Common myeloid progenitor, CD34-positive (primary cell): Measurements from ENCODE around the gene PNPLA2.

Source experiments
- CTCF ChIA-PET: fragments of 350-600 bp; sonication (Branson Sonifier 250); formaldehyde crosslinking; loops from one replicate; lab custom pipeline; 2021; ENCODE audit warnings: antibody characterized with exemption; lab: Charles Lee
- POLR2A ChIA-PET: fragments of 350-600 bp; sonication (Branson Sonifier 250); formaldehyde crosslinking; loops from one replicate; lab custom pipeline; 2021; ENCODE audit warnings: antibody characterized with exemption; lab: Charles Lee
- DNase-seq, 3 donors: peaks; one replicate each; pipeline versions ENCODE4 v3.0.0 to v3.0.0-alpha.2; 2013
- H3K27ac ChIP-seq, 2 experiments: 1 replicate in 1 of 2; 2 replicates in 1 of 2; pipeline ENCODE4 v1.7.0; 2013; ENCODE audit warnings: inconsistent platforms in 2 of 2, low read length in 2 of 2, mild to moderate bottlenecking in 2 of 2, low read depth in 1 of 2, moderate library complexity in 1 of 2; ENCODE audit not compliant: severe bottlenecking in 2 of 2, insufficient read depth in 1 of 2, poor library complexity in 1 of 2
- H3K27me3 ChIP-seq, 5 experiments: replicated peaks in 2 of 5; 1 replicate in 3 of 5; 2 replicates in 2 of 5; pipeline versions ENCODE4 v1.6.1 to v1.7.0; 2013; ENCODE audit warnings: low read length in 4 of 5, mild to moderate bottlenecking in 2 of 5, moderate library complexity in 2 of 5, inconsistent platforms in 1 of 5; ENCODE audit not compliant: insufficient read depth in 5 of 5, control insufficient read depth in 4 of 5
- H3K36me3 ChIP-seq, 4 experiments: 1 replicate in 2 of 4; 2 replicates in 2 of 4; pipeline versions ENCODE4 v1.6.1 to v1.7.0; 2013; ENCODE audit warnings: low read length in 3 of 4, control low read depth in 1 of 4, mild to moderate bottlenecking in 1 of 4; ENCODE audit not compliant: control insufficient read depth in 4 of 4, insufficient read depth in 4 of 4
- H3K4me1 ChIP-seq, 4 experiments: 1 replicate in 3 of 4; 2 replicates in 1 of 4; pipeline versions ENCODE4 v1.6.1 to v1.7.1; 2013; ENCODE audit warnings: low read length in 3 of 4, mild to moderate bottlenecking in 3 of 4, control low read depth in 1 of 4, inconsistent platforms in 1 of 4, moderate library complexity in 1 of 4; ENCODE audit not compliant: control insufficient read depth in 4 of 4, insufficient read depth in 4 of 4; ENCODE audit errors: control extremely low read depth in 1 of 4
- H3K4me3 ChIP-seq, 7 experiments: 1 replicate in 4 of 7; 2 replicates in 3 of 7; pipeline versions ENCODE4 v1.5.1 to v1.7.0; 2013; ENCODE audit warnings: mild to moderate bottlenecking in 7 of 7, low read length in 6 of 7, moderate library complexity in 6 of 7, inconsistent platforms in 2 of 7, low read depth in 2 of 7, control low read depth in 1 of 7; ENCODE audit not compliant: insufficient read depth in 4 of 7, control insufficient read depth in 1 of 7; ENCODE audit errors: extremely low read depth in 1 of 7
- H3K9me3 ChIP-seq, 5 experiments: 1 replicate in 4 of 5; 2 replicates in 1 of 5; pipeline versions ENCODE4 v1.6.1 to v1.7.1; 2013; ENCODE audit warnings: low read length in 4 of 5, mild to moderate bottlenecking in 2 of 5, inconsistent platforms in 1 of 5, low read depth in 1 of 5, moderate library complexity in 1 of 5; ENCODE audit not compliant: control insufficient read depth in 4 of 5, insufficient read depth in 2 of 5; ENCODE audit errors: control extremely low read depth in 1 of 5
- WGBS: methylation state at CpG from one replicate; pipeline ENCODE4 v1.1.5; 2013; ENCODE audit not compliant: insufficient coverage; 5-methylcytosine and 5-hydroxymethylcytosine counted together

The PNPLA2 gene

DNA sequence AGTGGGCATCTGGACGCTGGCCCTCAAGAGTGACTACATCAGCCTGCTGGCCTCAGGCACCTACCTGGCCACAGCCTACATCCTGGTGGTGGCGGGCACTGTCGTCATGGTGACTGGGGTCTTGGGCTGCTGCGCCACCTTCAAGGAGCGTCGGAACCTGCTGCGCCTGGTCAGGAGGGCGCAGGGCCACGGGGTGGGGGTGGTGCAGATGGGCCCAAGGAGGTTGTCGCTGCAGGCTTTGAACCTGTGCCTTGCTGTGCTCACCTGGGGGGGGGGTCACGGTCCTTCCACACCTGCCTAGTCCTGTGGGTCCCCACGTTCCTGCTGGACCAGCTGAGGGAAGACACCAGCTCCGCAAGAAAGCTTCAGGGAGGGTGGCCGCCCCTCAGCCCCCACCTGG is 17.6 kb downstream of the PNPLA2 start:
- Histone ChIP-seq H3K4me3 (no peak overlapping the region), H3K4me1 (peaks cover 0 to 44% (median 37%) of the 10 kb centered on the region in 4 experiments), H3K36me3 (peaks cover 2 to 45% (median 27%) of the 10 kb centered on the region in 4 experiments), H3K27me3 (peaks cover 0 to 20% (median 4%) of the 10 kb centered on the region in 5 experiments), H3K27ac (no peak overlapping the region), H3K9me3 (no peaks in the 10 kb centered on the region)
- ChIA-PET CTCF (interaction anchor here (1.6 to 3.1 kb wide), 2 partner anchors 13 to 15 kb away, joined by 3 to 14 read pairs; no protein-coding TSS in a partner anchor), POLR2A (no interaction called here)
- WGBS: 98% methylated on average over 14 of the region's 14 CpGs
- DNase-seq: no peak

GRCh38 chr11:836700-837099 is 18.0 kb downstream of the PNPLA2 start:
- H3K4me1 ChIP-seq: peaks cover 0 to 45% (median 40%) of the 10 kb centered on the region in 4 experiments
- H3K27ac ChIP-seq: no peak overlapping the region
- no peaks in the 10 kb centered on the region for H3K9me3 ChIP-seq
- WGBS: 91% methylated on average over 8 of the region's 9 CpGs
- DNase-seq: no peak
- peaks cover 0 to 16% (median 3%) of the 10 kb centered on the region in 5 experiments for H3K27me3 ChIP-seq
- ChIA-PET CTCF (interaction anchor here (1.6 to 3.1 kb wide), 2 partner anchors 12 to 15 kb away, joined by 3 to 14 read pairs; no protein-coding TSS in a partner anchor), POLR2A (no interaction called here)
- H3K4me3 ChIP-seq: no peak overlapping the region
- peaks cover 2 to 45% (median 27%) of the 10 kb centered on the region in 4 experiments for H3K36me3 ChIP-seq

DNA sequence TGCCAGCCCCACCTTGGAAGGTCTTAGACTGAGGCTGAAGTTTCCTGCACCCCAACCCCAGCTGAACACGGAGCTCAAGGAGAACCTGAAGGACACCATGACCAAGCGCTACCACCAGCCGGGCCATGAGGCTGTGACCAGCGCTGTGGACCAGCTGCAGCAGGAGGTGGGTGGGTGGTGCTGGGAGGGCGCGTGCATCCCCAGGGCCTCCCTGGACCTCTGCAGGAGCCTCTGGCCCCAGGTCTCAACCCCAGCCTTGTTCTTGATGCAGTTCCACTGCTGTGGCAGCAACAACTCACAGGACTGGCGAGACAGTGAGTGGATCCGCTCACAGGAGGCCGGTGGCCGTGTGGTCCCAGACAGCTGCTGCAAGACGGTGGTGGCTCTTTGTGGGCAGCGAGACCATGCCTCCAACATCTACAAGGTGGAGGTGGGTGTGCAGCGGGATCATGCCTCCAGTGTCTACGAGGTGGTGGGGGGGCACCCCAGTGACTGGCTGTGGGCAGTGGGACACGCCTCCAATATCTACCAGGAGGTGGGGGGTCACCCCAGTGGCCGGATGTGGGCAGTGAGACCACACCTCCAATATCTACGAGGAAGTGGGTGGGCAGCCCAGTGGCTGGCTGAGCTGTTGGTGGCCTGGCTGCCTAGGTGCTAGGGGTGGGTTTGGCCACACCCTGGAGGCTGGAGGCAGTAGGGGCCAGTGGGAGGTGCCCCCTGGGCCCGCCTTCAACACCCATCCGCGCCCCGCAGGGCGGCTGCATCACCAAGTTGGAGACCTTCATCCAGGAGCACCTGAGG is 18.7 kb downstream of the PNPLA2 start:
- no peak overlapping the region for H3K4me3 ChIP-seq
- DNase-seq: no peak
- POLR2A ChIA-PET: no interaction called here
- CTCF ChIA-PET: interaction anchor here (1.6 to 3.1 kb wide), 2 partner anchors 11 to 16 kb away, joined by 3 to 14 read pairs; no protein-coding TSS in a partner anchor
- H3K36me3 ChIP-seq: peaks cover 2 to 45% (median 27%) of the 10 kb centered on the region in 4 experiments
- H3K27ac ChIP-seq: no peak overlapping the region
- peaks cover 0 to 42% (median 37%) of the 10 kb centered on the region in 4 experiments for H3K4me1 ChIP-seq
- H3K9me3 ChIP-seq: no peaks in the 10 kb centered on the region
- WGBS: 90% methylated on average over 18 of the region's 22 CpGs
- H3K27me3 ChIP-seq: peaks cover 0 to 9% (median under 1%) of the 10 kb centered on the region in 5 experiments

- DNase-seq: no peak
- Histone ChIP-seq H3K9me3 (no peaks in the 10 kb centered on the region), H3K27me3 (peaks cover 0 to 8% (median 0%) of the 10 kb centered on the region in 5 experiments), H3K4me3 (no peak overlapping the region), H3K4me1 (peaks cover 0 to 39% (median 35%) of the 10 kb centered on the region in 4 experiments), H3K27ac (no peak overlapping the region), H3K36me3 (peaks cover 2 to 45% (median 27%) of the 10 kb centered on the region in 4 experiments)
- ChIA-PET POLR2A (no interaction called here), CTCF (interaction anchor here (0.8 to 3.1 kb wide), 4 partner anchors 10 to 27 kb away, joined by 3 to 14 read pairs (median 4); partner anchors contain the start of gene CRACR2B)
- WGBS: 91% methylated on average over 8 of the region's 8 CpGs
Observed at GRCh38 chr11:837990-838307, 19.2 kb downstream of the PNPLA2 start.

GRCh38 chr11:838441-839279 is 19.9 kb downstream of the PNPLA2 start:
- ChIA-PET CTCF (interaction anchor here (0.8 to 3.1 kb wide), 4 partner anchors 9 to 27 kb away, joined by 3 to 14 read pairs (median 4); partner anchors contain the start of gene CRACR2B), POLR2A (no interaction called here)
- peaks cover 0 to 4% (median 0%) of the 10 kb centered on the region in 5 experiments for H3K27me3 ChIP-seq
- no peaks in the 10 kb centered on the region for H3K9me3 ChIP-seq
- peaks cover 0 to 39% (median 35%) of the 10 kb centered on the region in 4 experiments for H3K4me1 ChIP-seq
- 84% methylated on average over 17 of the region's 17 CpGs for WGBS
- no peak overlapping the region for H3K4me3 ChIP-seq
- peaks cover 2 to 45% (median 27%) of the 10 kb centered on the region in 4 experiments for H3K36me3 ChIP-seq
- DNase-seq: peak in 2 of 3 donors; percentile 38 to 55
- no peak overlapping the region for H3K27ac ChIP-seq

GRCh38 chr11:839280-839623 is 20.5 kb downstream of the PNPLA2 start:
- H3K4me1 ChIP-seq: peaks cover 0 to 40% (median 37%) of the 10 kb centered on the region in 4 experiments
- DNase-seq: no peak
- ChIA-PET POLR2A (no interaction called here), CTCF (interaction anchor here (1.6 to 3.1 kb wide), 2 partner anchors 11 to 17 kb away, joined by 4 to 14 read pairs; partner anchors contain the start of gene CRACR2B)
- H3K27me3 ChIP-seq: peaks cover 0 to 2% (median 0%) of the 10 kb centered on the region in 5 experiments
- H3K9me3 ChIP-seq: no peaks in the 10 kb centered on the region
- no peak overlapping the region for H3K4me3 ChIP-seq
- WGBS: 98% methylated on average over 5 of the region's 5 CpGs
- H3K27ac ChIP-seq: no peak overlapping the region
- peaks cover 2 to 45% (median 27%) of the 10 kb centered on the region in 4 experiments for H3K36me3 ChIP-seq
